Measurements from ENCODE around the gene ST3GAL3.

DNA sequence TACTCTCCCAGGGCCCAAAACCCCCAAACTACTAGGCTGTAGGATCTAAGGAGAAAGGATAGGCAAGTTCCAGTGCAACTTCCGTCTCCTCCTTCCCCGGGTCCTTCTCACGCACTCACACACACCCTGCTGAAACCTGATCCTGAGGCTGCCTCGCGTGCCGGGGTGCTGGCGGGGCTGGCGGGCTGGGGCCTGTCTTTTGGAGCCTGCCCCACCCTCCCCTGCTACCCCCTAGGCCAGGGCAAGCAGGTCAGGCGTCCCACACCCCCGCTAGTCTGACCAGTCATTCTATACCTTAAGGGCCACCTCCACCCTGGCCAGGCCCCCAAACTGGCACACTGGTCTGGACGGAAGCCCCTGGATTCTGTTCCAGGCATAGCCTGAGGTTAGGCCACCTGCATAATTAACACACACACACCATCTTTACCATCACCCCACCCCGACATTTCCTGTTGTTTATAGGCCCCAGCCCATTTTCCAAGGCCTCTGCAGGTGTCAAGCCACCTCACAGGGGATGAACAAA is 178.0 kb downstream of the ST3GAL3 start:
- TF ChIP-seq, protein P1, sequence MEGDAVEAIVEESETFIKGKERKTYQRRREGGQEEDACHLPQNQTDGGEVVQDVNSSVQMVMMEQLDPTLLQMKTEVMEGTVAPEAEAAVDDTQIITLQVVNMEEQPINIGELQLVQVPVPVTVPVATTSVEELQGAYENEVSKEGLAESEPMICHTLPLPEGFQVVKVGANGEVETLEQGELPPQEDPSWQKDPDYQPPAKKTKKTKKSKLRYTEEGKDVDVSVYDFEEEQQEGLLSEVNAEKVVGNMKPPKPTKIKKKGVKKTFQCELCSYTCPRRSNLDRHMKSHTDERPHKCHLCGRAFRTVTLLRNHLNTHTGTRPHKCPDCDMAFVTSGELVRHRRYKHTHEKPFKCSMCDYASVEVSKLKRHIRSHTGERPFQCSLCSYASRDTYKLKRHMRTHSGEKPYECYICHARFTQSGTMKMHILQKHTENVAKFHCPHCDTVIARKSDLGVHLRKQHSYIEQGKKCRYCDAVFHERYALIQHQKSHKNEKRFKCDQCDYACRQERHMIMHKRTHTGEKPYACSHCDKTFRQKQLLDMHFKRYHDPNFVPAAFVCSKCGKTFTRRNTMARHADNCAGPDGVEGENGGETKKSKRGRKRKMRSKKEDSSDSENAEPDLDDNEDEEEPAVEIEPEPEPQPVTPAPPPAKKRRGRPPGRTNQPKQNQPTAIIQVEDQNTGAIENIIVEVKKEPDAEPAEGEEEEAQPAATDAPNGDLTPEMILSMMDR (IDR thresholded peaks at IDR 0.05), result no peak
- TF ChIP-seq RAD21 (IDR thresholded peaks at IDR 0.05; ENCODE audit: low read length) (no peak), FOSL2 (IDR thresholded peaks at IDR 0.05; ENCODE audit: borderline replicate concordance, low read depth) (no peak), POLR2AphosphoS5 (IDR thresholded peaks at IDR 0.05; ENCODE audit: low read depth, low read length) (no peak), ELF1 (IDR thresholded peaks at IDR 0.05) (no peak), MEF2A (IDR thresholded peaks at IDR 0.05; ENCODE audit: borderline replicate concordance, low read depth) (no peak), RFX5 (IDR thresholded peaks at IDR 0.05; ENCODE audit: low read length) (no peak), FOXJ3 (CRISPR knock-in tag; IDR thresholded peaks at IDR 0.05) (no peak), NFIC (IDR thresholded peaks at IDR 0.05; ENCODE audit: borderline replicate concordance) (no peak)
- TF ChIP-seq, protein P2, sequence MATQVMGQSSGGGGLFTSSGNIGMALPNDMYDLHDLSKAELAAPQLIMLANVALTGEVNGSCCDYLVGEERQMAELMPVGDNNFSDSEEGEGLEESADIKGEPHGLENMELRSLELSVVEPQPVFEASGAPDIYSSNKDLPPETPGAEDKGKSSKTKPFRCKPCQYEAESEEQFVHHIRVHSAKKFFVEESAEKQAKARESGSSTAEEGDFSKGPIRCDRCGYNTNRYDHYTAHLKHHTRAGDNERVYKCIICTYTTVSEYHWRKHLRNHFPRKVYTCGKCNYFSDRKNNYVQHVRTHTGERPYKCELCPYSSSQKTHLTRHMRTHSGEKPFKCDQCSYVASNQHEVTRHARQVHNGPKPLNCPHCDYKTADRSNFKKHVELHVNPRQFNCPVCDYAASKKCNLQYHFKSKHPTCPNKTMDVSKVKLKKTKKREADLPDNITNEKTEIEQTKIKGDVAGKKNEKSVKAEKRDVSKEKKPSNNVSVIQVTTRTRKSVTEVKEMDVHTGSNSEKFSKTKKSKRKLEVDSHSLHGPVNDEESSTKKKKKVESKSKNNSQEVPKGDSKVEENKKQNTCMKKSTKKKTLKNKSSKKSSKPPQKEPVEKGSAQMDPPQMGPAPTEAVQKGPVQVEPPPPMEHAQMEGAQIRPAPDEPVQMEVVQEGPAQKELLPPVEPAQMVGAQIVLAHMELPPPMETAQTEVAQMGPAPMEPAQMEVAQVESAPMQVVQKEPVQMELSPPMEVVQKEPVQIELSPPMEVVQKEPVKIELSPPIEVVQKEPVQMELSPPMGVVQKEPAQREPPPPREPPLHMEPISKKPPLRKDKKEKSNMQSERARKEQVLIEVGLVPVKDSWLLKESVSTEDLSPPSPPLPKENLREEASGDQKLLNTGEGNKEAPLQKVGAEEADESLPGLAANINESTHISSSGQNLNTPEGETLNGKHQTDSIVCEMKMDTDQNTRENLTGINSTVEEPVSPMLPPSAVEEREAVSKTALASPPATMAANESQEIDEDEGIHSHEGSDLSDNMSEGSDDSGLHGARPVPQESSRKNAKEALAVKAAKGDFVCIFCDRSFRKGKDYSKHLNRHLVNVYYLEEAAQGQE (IDR thresholded peaks at IDR 0.05; ENCODE audit: low read depth, low read length), result no peak
- TF ChIP-seq, protein P3, sequence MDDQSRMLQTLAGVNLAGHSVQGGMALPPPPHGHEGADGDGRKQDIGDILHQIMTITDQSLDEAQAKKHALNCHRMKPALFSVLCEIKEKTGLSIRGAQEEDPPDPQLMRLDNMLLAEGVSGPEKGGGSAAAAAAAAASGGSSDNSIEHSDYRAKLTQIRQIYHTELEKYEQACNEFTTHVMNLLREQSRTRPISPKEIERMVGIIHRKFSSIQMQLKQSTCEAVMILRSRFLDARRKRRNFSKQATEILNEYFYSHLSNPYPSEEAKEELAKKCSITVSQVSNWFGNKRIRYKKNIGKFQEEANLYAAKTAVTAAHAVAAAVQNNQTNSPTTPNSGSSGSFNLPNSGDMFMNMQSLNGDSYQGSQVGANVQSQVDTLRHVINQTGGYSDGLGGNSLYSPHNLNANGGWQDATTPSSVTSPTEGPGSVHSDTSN (IDR thresholded peaks at IDR 0.05), result no peak

All from SK-N-SH (cell line).